K562 (cell line): ENCODE measurements around the gene PIM3. TPM values are rescaled to one million over a fixed set of nuclear protein-coding genes. Genes with fewer than 3 reads are reported as not detected.

Experiments
- ATAC-seq: fragments of 200-7000 bp; cut with Tn5 transposase; 3 replicates; pipeline ENCODE4 v1.9.1; 2020; ENCODE audit warnings: moderate library complexity
- BruUV-seq: library from RNA; stranded (reverse); fragments of 400-500 nt; replicated peaks from 2 replicates; lab custom pipeline; 2021; lab: Mats Ljungman, UMichigan
- CTCF ChIA-PET: fragments of 300-600 bp; formaldehyde crosslinking; extraction: SDS; loops from one replicate; lab custom pipeline; 2021; ENCODE audit warnings: low intra/inter-chr PET ratio; lab: Yijun Ruan, JAX
- POLR2A ChIA-PET: fragments of 300-600, 350-650 bp; sonication (Branson Sonifier 250); formaldehyde crosslinking; extraction: SDS; loops from one replicate; lab custom pipeline; 2021; ENCODE audit warnings: antibody characterized with exemption, inconsistent platforms; lab: Yijun Ruan, JAX
- DNase-seq, 4 experiments: peaks; one replicate each; pipeline versions ENCODE4 v3.0.0 to v3.0.0-alpha.2; 2011 to 2018; ENCODE audit warnings: low spot score in 3 of 4, mixed read lengths in 3 of 4; ENCODE audit errors: extremely low read depth in 1 of 4
- FAIRE-seq: peaks from 2 replicates; lab custom pipeline; 2011; peaks lifted over from hg19 to GRCh38; lab: Jason Lieb, UNC
- H2AFZ ChIP-seq: 2 replicates; pipeline ENCODE4 v1.6.0; 2011; ENCODE audit warnings: low read depth, low read length, control low read depth, inconsistent platforms
- H3K27ac ChIP-seq: fragments of 200-600 bp; 3 replicates; pipeline ENCODE4 v1.8.0; 2011; ENCODE audit warnings: low read depth, mild to moderate bottlenecking, control low read depth, inconsistent platforms, low read length, moderate library complexity, mixed read lengths; ENCODE audit errors: extremely low read depth
- H3K27me3 ChIP-seq, 2 experiments: fragments of 300-600 bp in 1 of 2; 2 replicates in 1 of 2; 3 replicates in 1 of 2; pipeline versions ENCODE4 v1.6.0 to v1.8.0; 2011; ENCODE audit warnings: inconsistent platforms in 2 of 2, low read length in 2 of 2, mild to moderate bottlenecking in 1 of 2, mixed read lengths in 1 of 2, moderate library complexity in 1 of 2; ENCODE audit not compliant: control insufficient read depth in 2 of 2, insufficient read depth in 2 of 2
- H3K36me3 ChIP-seq: fragments of 300-600 bp; 3 replicates; pipeline ENCODE4 v1.8.0; 2011; ENCODE audit warnings: mild to moderate bottlenecking, low read length, inconsistent platforms; ENCODE audit not compliant: control insufficient read depth, insufficient read depth
- H3K4me1 ChIP-seq, 2 experiments: fragments of 200-600 bp in 1 of 2; replicated peaks in 1 of 2; 2 replicates in 1 of 2; 3 replicates in 1 of 2; pipeline versions ENCODE4 v1.5.1 to v1.8.0; 2011; ENCODE audit warnings: inconsistent platforms in 2 of 2, low read length in 2 of 2, mild to moderate bottlenecking in 1 of 2, mixed read lengths in 1 of 2, moderate library complexity in 1 of 2; ENCODE audit not compliant: control insufficient read depth in 2 of 2, insufficient read depth in 2 of 2
- H3K4me2 ChIP-seq: 2 replicates; pipeline ENCODE4 v1.6.1; 2011; ENCODE audit warnings: low read length, control low read depth, inconsistent platforms, mixed read lengths; ENCODE audit not compliant: insufficient read depth
- H3K4me3 ChIP-seq: fragments of 200-600 bp; sonication (generic), shearing (Covaris generic); 2 replicates; pipeline ENCODE4 v1.5.1; 2016; ENCODE audit warnings: control low read depth, inconsistent platforms
- H3K79me2 ChIP-seq: fragments of 200-600 bp; 3 replicates; pipeline ENCODE4 v1.8.0; 2011; ENCODE audit warnings: low read length, inconsistent platforms; ENCODE audit not compliant: control insufficient read depth, insufficient read depth
- H3K9ac ChIP-seq, 2 experiments: 2 replicates each; pipeline versions ENCODE4 v1.6.0 to v1.6.1; 2011; ENCODE audit warnings: low read depth in 2 of 2, low read length in 2 of 2, control low read depth in 1 of 2, inconsistent platforms in 1 of 2, mild to moderate bottlenecking in 1 of 2, mixed read lengths in 1 of 2; ENCODE audit not compliant: insufficient read depth in 1 of 2
- H3K9me1 ChIP-seq: one replicate; pipeline ENCODE4 v1.6.0; 2011; ENCODE audit warnings: inconsistent platforms, mild to moderate bottlenecking, low read length, moderate library complexity; ENCODE audit not compliant: control insufficient read depth, insufficient read depth
- H3K9me3 ChIP-seq: replicated peaks from 2 replicates; pipeline ENCODE4 v1.5.1; 2011; ENCODE audit warnings: low read depth, low read length, inconsistent platforms; ENCODE audit not compliant: control insufficient read depth, insufficient read depth
- H4K20me1 ChIP-seq: replicated peaks from 2 replicates; pipeline ENCODE4 v1.6.1; 2011; ENCODE audit warnings: low read length, inconsistent platforms, mixed read lengths; ENCODE audit not compliant: control insufficient read depth, insufficient read depth
- C11orf30 ChIP-seq: fragments of 450-650 bp; IDR thresholded peaks from 2 replicates; pipeline ENCODE4 v1.6.1; 2016; ENCODE audit warnings: low read depth, mild to moderate bottlenecking
- FOS ChIP-seq: IDR thresholded peaks from 3 replicates; pipeline ENCODE4 v1.6.1; 2011; ENCODE audit not compliant: insufficient read length; ENCODE audit errors: extremely low read depth
- SREBF2 ChIP-seq: sonication (generic); formaldehyde crosslinking; IDR thresholded peaks from 2 replicates; pipeline ENCODE4 v1.4.0; 2020; ENCODE audit warnings: mild to moderate bottlenecking, missing genetic modification reagents
- WGBS: fragments of 100-300 bp; shearing (Covaris generic); methylation state at CpG from one replicate; pipeline ENCODE4 v1.1.6; 2016; ENCODE audit warnings: low coverage, mixed read lengths; ENCODE audit not compliant: insufficient coverage; ENCODE audit errors: missing lambda C conversion rate; 5-methylcytosine and 5-hydroxymethylcytosine counted together
- in situ Hi-C: fragments of 300-500 bp; cut with MboI; formaldehyde crosslinking; loops from 4 replicates; pipeline ENCODE4 v1.15.0; 2018; ENCODE audit warnings: inconsistent platforms, mixed read lengths
- intact Hi-C: fragments of 100-400 bp; cut with micrococcal nuclease; formaldehyde crosslinking; loops from 2 replicates; pipeline ENCODE4 v1.14.2; 2022
- polyA plus RNA-seq, 8 experiments: library from polyadenylated mRNA; depleted of rRNA in 4 of 8; stranded (reverse) in 5 of 8; unstranded in 3 of 8; fragments of >200 nt; fragmentation: Nextera tagmentation in 2 of 8; fragmentation: Illumina TruSeq in 1 of 8; extraction: Ambion mirVana in 2 of 8; extraction: Trizol in 1 of 8; gene quantifications; 2 replicates each; pipeline versions ENCODE4 v1.2.1 to v1.2.3, GENCODE V29; 2011 to 2014; ENCODE audit warnings: inconsistent platforms in 1 of 8, missing spikeins in 1 of 8
- total RNA-seq, 7 experiments: library from RNA; depleted of rRNA in 6 of 7; stranded (reverse); fragments of >200 nt in 6 of 7; fragmentation: Illumina TruSeq in 2 of 7; extraction: Trizol in 2 of 7; gene quantifications; 2 replicates each; pipeline versions ENCODE4 v1.2.1 to v1.2.3, GENCODE V29; 2011 to 2021; ENCODE audit warnings: low replicate concordance in 1 of 7
- TF ChIP-seq, protein P1 (sequence below): fragments of 450-650 bp; IDR thresholded peaks from 2 replicates; pipeline ENCODE4 v1.6.1; 2017; ENCODE audit warnings: antibody characterized with exemption, mild to moderate bottlenecking

PIM3 gene
- total and polyA plus RNA-seq, 9 of the 15 experiments (the other 6 are each of a cell fraction or from before 2014, with no cell fraction given) = 0.24 to 40.5 (median 5.3) TPM

DNA sequence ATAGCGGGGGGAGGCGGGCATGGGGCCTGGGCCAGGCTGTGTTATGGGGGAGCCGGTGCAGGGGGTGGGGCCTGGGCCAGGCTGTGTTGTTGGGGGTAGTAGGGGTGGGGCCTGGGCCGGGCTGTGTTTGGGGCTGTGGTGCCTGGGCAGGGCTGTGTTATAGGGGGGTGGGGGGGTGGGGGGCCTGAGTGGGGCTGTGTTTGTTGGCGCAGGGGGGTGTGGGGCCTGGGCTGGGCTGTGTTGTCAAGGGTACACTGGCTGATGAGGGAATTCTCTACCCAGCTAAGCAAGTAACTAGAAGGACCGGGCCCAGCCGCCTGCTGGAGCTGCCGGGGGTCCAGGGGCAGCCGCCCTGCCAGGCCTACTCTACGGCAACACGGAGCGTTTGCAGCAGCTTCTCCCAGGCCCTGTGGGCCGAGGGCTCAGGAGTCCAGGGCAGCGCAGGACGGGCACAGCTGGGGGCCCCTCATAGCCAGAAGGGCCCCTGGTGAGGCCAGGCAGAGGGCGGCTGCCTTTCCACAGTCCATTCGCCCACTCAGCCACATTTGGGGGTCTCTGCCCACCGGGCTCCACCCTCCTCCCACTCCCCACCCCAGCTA is 10.1 kb upstream of the PIM3 start:
- no peak overlapping the region for H3K4me3 ChIP-seq
- H2AFZ ChIP-seq = no peak overlapping the region
- 100% methylated on average over 2 of the region's 18 CpGs for WGBS
- no peaks in the 10 kb centered on the region for H3K27me3 ChIP-seq
- H3K79me2 ChIP-seq = no peaks in the 10 kb centered on the region
- peak overlapping the region in 1 of 2 experiments; percentile 35; a peak in 2 of 4 replicates for H3K9ac ChIP-seq
- no peak overlapping the region for H3K4me2 ChIP-seq
- H3K9me3 ChIP-seq = no peaks in the 10 kb centered on the region
- no peak for FAIRE-seq
- H4K20me1 ChIP-seq = no peaks in the 10 kb centered on the region
- H3K4me1 ChIP-seq = peaks cover 5 to 93% of the 10 kb centered on the region in 2 experiments; a peak in 3 of 5 replicates
- ChIA-PET CTCF (no interaction called here), POLR2A (no interaction called here)
- no peak for DNase-seq
- H3K9me1 ChIP-seq = no peaks in the 10 kb centered on the region
- ATAC-seq = no peak
- H3K27ac ChIP-seq = no peak overlapping the region
- no peaks in the 10 kb centered on the region for H3K36me3 ChIP-seq
- in situ Hi-C loops (no loop called here), intact Hi-C loops (no loop called here)
- TF ChIP-seq, protein P1, sequence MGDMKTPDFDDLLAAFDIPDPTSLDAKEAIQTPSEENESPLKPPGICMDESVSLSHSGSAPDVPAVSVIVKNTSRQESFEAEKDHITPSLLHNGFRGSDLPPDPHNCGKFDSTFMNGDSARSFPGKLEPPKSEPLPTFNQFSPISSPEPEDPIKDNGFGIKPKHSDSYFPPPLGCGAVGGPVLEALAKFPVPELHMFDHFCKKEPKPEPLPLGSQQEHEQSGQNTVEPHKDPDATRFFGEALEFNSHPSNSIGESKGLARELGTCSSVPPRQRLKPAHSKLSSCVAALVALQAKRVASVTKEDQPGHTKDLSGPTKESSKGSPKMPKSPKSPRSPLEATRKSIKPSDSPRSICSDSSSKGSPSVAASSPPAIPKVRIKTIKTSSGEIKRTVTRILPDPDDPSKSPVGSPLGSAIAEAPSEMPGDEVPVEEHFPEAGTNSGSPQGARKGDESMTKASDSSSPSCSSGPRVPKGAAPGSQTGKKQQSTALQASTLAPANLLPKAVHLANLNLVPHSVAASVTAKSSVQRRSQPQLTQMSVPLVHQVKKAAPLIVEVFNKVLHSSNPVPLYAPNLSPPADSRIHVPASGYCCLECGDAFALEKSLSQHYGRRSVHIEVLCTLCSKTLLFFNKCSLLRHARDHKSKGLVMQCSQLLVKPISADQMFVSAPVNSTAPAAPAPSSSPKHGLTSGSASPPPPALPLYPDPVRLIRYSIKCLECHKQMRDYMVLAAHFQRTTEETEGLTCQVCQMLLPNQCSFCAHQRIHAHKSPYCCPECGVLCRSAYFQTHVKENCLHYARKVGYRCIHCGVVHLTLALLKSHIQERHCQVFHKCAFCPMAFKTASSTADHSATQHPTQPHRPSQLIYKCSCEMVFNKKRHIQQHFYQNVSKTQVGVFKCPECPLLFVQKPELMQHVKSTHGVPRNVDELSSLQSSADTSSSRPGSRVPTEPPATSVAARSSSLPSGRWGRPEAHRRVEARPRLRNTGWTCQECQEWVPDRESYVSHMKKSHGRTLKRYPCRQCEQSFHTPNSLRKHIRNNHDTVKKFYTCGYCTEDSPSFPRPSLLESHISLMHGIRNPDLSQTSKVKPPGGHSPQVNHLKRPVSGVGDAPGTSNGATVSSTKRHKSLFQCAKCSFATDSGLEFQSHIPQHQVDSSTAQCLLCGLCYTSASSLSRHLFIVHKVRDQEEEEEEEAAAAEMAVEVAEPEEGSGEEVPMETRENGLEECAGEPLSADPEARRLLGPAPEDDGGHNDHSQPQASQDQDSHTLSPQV = no peak
- no peak for TF ChIP-seq FOS
- no peak for TF ChIP-seq C11orf30
- TF ChIP-seq SREBF2 (CRISPR knock-in tag) = no peak
- no TSS peak for BruUV-seq
